ENCODE results near the gene HINT1. TPM values are rescaled to one million over a fixed set of nuclear protein-coding genes. Genes with fewer than 3 reads are reported as not detected.
"Not testable (repeated sequence)": the region's sequence is repeated elsewhere in the genome, so short reads cannot be mapped to it uniquely, and the experiment has no call there.

HINT1 gene
- total RNA-seq, 2 donors from 2014 or later, result 236 to 264 TPM

- no peaks in the 10 kb centered on the region for H3K9me3 ChIP-seq (ENCODE audit: control insufficient read depth, low read length, poor library complexity, severe bottlenecking)
- Mint-ChIP-seq H3K36me3 (ENCODE audit: low read depth) (peaks cover 3% of the 10 kb centered on the region), H3K27me3 (no peaks in the 10 kb centered on the region), H3K4me3 (no peak overlapping the region), H3K4me1 (peaks cover 5% of the 10 kb centered on the region), H3K27ac (no peak overlapping the region)
- ATAC-seq, result no peak
- no peak for DNase-seq
Measured at GRCh38 chr5:131195696-131196095, 30.6 kb upstream of the HINT1 start.

GRCh38 chr5:131194725-131195124 is 29.7 kb upstream of the HINT1 start:
- no peaks in the 10 kb centered on the region for H3K27me3 Mint-ChIP-seq
- ATAC-seq, result no peak
- no peak for DNase-seq
- H3K9me3 ChIP-seq (ENCODE audit: control insufficient read depth, low read length, poor library complexity, severe bottlenecking), result no peaks in the 10 kb centered on the region
- H3K27ac Mint-ChIP-seq, result no peak overlapping the region
- no peak overlapping the region for H3K4me3 Mint-ChIP-seq
- H3K4me1 Mint-ChIP-seq, result peaks cover 5% of the 10 kb centered on the region
- H3K36me3 Mint-ChIP-seq (ENCODE audit: low read depth), result peaks cover 3% of the 10 kb centered on the region

GRCh38 chr5:131193897-131194296 is 28.8 kb upstream of the HINT1 start:
- not testable (repeated sequence) for DNase-seq; H3K27me3 Mint-ChIP-seq; H3K4me1 Mint-ChIP-seq; H3K27ac Mint-ChIP-seq; H3K36me3 Mint-ChIP-seq (ENCODE audit: low read depth); ATAC-seq; H3K4me3 Mint-ChIP-seq; H3K9me3 ChIP-seq (ENCODE audit: control insufficient read depth, low read length, poor library complexity, severe bottlenecking)

GRCh38 chr5:131193106-131193505 is 28.1 kb upstream of the HINT1 start:
- no peaks in the 10 kb centered on the region for H3K9me3 ChIP-seq (ENCODE audit: control insufficient read depth, low read length, poor library complexity, severe bottlenecking)
- Mint-ChIP-seq H3K27ac (peak overlapping the region; percentile 29), H3K36me3 (ENCODE audit: low read depth) (peaks cover 5% of the 10 kb centered on the region), H3K4me3 (no peak overlapping the region), H3K4me1 (peaks cover 5% of the 10 kb centered on the region), H3K27me3 (no peaks in the 10 kb centered on the region)
- ATAC-seq (no peak), DNase-seq (no peak)

- ATAC-seq (no peak), DNase-seq (no peak)
Measured at GRCh38 chr5:131186561-131187256, 21.7 kb upstream of the HINT1 start.

GRCh38 chr5:131185523-131186104 is 20.6 kb upstream of the HINT1 start:
- Mint-ChIP-seq H3K4me3 (no peak overlapping the region), H3K36me3 (ENCODE audit: low read depth) (peaks cover 8% of the 10 kb centered on the region), H3K27me3 (no peaks in the 10 kb centered on the region), H3K27ac (no peak overlapping the region), H3K4me1 (peaks cover 7% of the 10 kb centered on the region)
- no peak for ATAC-seq
- no peaks in the 10 kb centered on the region for H3K9me3 ChIP-seq (ENCODE audit: control insufficient read depth, low read length, poor library complexity, severe bottlenecking)
- DNase-seq, result no peak

More at GRCh38 chr5:131186561-131187256, 21.7 kb upstream of the HINT1 start:
- no peak overlapping the region for H3K27ac Mint-ChIP-seq
- peaks cover 8% of the 10 kb centered on the region for H3K36me3 Mint-ChIP-seq (ENCODE audit: low read depth)
- peaks cover 7% of the 10 kb centered on the region for H3K4me1 Mint-ChIP-seq
- H3K9me3 ChIP-seq (ENCODE audit: control insufficient read depth, low read length, poor library complexity, severe bottlenecking), result no peaks in the 10 kb centered on the region
- no peaks in the 10 kb centered on the region for H3K27me3 Mint-ChIP-seq
- no peak overlapping the region for H3K4me3 Mint-ChIP-seq

- Mint-ChIP-seq H3K27me3 (no peaks in the 10 kb centered on the region), H3K27ac (no peak overlapping the region), H3K4me1 (peaks cover 12% of the 10 kb centered on the region), H3K36me3 (ENCODE audit: low read depth) (peaks cover 9% of the 10 kb centered on the region), H3K4me3 (no peak overlapping the region)
- H3K9me3 ChIP-seq (ENCODE audit: control insufficient read depth, low read length, poor library complexity, severe bottlenecking), result no peaks in the 10 kb centered on the region
- DNase-seq (no peak), ATAC-seq (no peak)
Measured at GRCh38 chr5:131182839-131183238, 17.8 kb upstream of the HINT1 start.

GRCh38 chr5:131180407-131180806 is 15.4 kb upstream of the HINT1 start:
- Mint-ChIP-seq H3K27me3 (no peaks in the 10 kb centered on the region), H3K27ac (no peak overlapping the region), H3K36me3 (ENCODE audit: low read depth) (peaks cover 13% of the 10 kb centered on the region), H3K4me1 (peaks cover 19% of the 10 kb centered on the region), H3K4me3 (no peak overlapping the region)
- no peaks in the 10 kb centered on the region for H3K9me3 ChIP-seq (ENCODE audit: control insufficient read depth, low read length, poor library complexity, severe bottlenecking)
- ATAC-seq, result no peak
- no peak for DNase-seq

GRCh38 chr5:131171276-131171810 is 6.3 kb upstream of the HINT1 start:
- peak overlapping the region; percentile 98 for H3K27ac Mint-ChIP-seq
- H3K4me3 Mint-ChIP-seq, result peak overlapping the region; percentile 98
- no peak for DNase-seq
- ATAC-seq, result no peak
- H3K4me1 Mint-ChIP-seq, result peaks cover 33% of the 10 kb centered on the region
- H3K36me3 Mint-ChIP-seq (ENCODE audit: low read depth), result no peaks in the 10 kb centered on the region
- H3K9me3 ChIP-seq (ENCODE audit: control insufficient read depth, low read length, poor library complexity, severe bottlenecking), result no peaks in the 10 kb centered on the region
- H3K27me3 Mint-ChIP-seq, result no peaks in the 10 kb centered on the region

GRCh38 chr5:131170540-131171275 is 5.7 kb upstream of the HINT1 start, which contains the start of gene LYRM7:
Gene LYRM7 (plus strand): TSS chr5:131170944. CDS start chr5:131171021, 77 bp downstream.
- Mint-ChIP-seq H3K36me3 (ENCODE audit: low read depth) (no peaks in the 10 kb centered on the region), H3K27me3 (no peaks in the 10 kb centered on the region), H3K4me1 (peaks cover 35% of the 10 kb centered on the region), H3K4me3 (peak within 1 kb of the TSS; percentile 98), H3K27ac (peak within 1 kb of the TSS; percentile 98)
- ATAC-seq, result peak; percentile 94
- no peaks in the 10 kb centered on the region for H3K9me3 ChIP-seq (ENCODE audit: control insufficient read depth, low read length, poor library complexity, severe bottlenecking)
- DNase-seq, result peak; percentile 80 to 93 (median 88)

GRCh38 chr5:131169810-131170539 is 4.9 kb upstream of the HINT1 start:
- Mint-ChIP-seq H3K36me3 (ENCODE audit: low read depth) (no peaks in the 10 kb centered on the region), H3K4me3 (peak overlapping the region; percentile 98), H3K27ac (peak overlapping the region; percentile 98), H3K4me1 (peaks cover 38% of the 10 kb centered on the region), H3K27me3 (no peaks in the 10 kb centered on the region)
- ATAC-seq (no peak), DNase-seq (no peak)
- H3K9me3 ChIP-seq (ENCODE audit: control insufficient read depth, low read length, poor library complexity, severe bottlenecking), result no peaks in the 10 kb centered on the region

- no peaks in the 10 kb centered on the region for H3K9me3 ChIP-seq (ENCODE audit: control insufficient read depth, low read length, poor library complexity, severe bottlenecking)
- Mint-ChIP-seq H3K27me3 (no peaks in the 10 kb centered on the region), H3K4me3 (no peak overlapping the region), H3K4me1 (peaks cover 36% of the 10 kb centered on the region), H3K36me3 (ENCODE audit: low read depth) (no peaks in the 10 kb centered on the region), H3K27ac (peak overlapping the region; percentile 82)
- ATAC-seq (no peak), DNase-seq (no peak)
Measured at GRCh38 chr5:131167615-131168014, 2.6 kb upstream of the HINT1 start.

Measured in T-helper 17 cell (primary cell).